HUES48 (cell line): ENCODE results near the gene LRRTM4.
"Not testable (repeated sequence)": the region's sequence is repeated elsewhere in the genome, so short reads cannot be mapped to it uniquely, and the experiment has no call there.

Source experiments
- H3K27ac ChIP-seq: one replicate; pipeline ENCODE4 v1.7.0; 2013; ENCODE audit warnings: low read depth, low read length, inconsistent platforms
- H3K27me3 ChIP-seq: 2 replicates; pipeline ENCODE4 v1.6.1; 2013; ENCODE audit warnings: mild to moderate bottlenecking, low read length; ENCODE audit not compliant: control insufficient read depth, insufficient read depth
- H3K36me3 ChIP-seq: 2 replicates; pipeline ENCODE4 v1.6.1; 2013; ENCODE audit warnings: low read length; ENCODE audit not compliant: control insufficient read depth, insufficient read depth
- H3K4me1 ChIP-seq: 2 replicates; pipeline ENCODE4 v1.6.1; 2013; ENCODE audit warnings: mild to moderate bottlenecking, low read length; ENCODE audit not compliant: control insufficient read depth, insufficient read depth
- H3K4me3 ChIP-seq: 2 replicates; pipeline ENCODE4 v1.5.1; 2013; ENCODE audit warnings: mild to moderate bottlenecking, low read depth, low read length
- H3K9ac ChIP-seq: 2 replicates; pipeline ENCODE4 v1.6.1; 2013; ENCODE audit warnings: mild to moderate bottlenecking, low read depth, low read length, moderate library complexity
- H3K9me3 ChIP-seq: 2 replicates; pipeline ENCODE4 v1.6.1; 2013; ENCODE audit warnings: low read length; ENCODE audit not compliant: control insufficient read depth, insufficient read depth

The LRRTM4 gene

GRCh38 chr2:77029237-77029636 is 492.9 kb downstream of the LRRTM4 start:
- not testable (repeated sequence) for H3K36me3 ChIP-seq, H3K27ac ChIP-seq, H3K4me3 ChIP-seq, H3K27me3 ChIP-seq, H3K4me1 ChIP-seq, H3K9me3 ChIP-seq, H3K9ac ChIP-seq

- Histone ChIP-seq H3K27me3 (no peaks in the 10 kb centered on the region), H3K27ac (no peak overlapping the region), H3K36me3 (no peaks in the 10 kb centered on the region), H3K4me1 (no peaks in the 10 kb centered on the region; the same call in 1 of the 2 replicates), H3K9ac (no peak overlapping the region), H3K4me3 (no peak overlapping the region), H3K9me3 (no peaks in the 10 kb centered on the region)
Measured at GRCh38 chr2:77028032-77028600, 494.1 kb downstream of the LRRTM4 start.

- H3K36me3 ChIP-seq, result no peaks in the 10 kb centered on the region
- H3K4me1 ChIP-seq, result no peaks in the 10 kb centered on the region; the same call in 1 of the 2 replicates
- no peak overlapping the region for H3K27ac ChIP-seq
- H3K9ac ChIP-seq, result no peak overlapping the region
- H3K9me3 ChIP-seq, result no peaks in the 10 kb centered on the region; the same call in 1 of the 2 replicates
- H3K4me3 ChIP-seq, result no peak overlapping the region
- H3K27me3 ChIP-seq, result no peaks in the 10 kb centered on the region
Measured at GRCh38 chr2:77025714-77026113, 496.5 kb downstream of the LRRTM4 start.

- Histone ChIP-seq H3K4me3 (no peak overlapping the region), H3K4me1 (peaks cover 20% of the 10 kb centered on the region), H3K36me3 (no peaks in the 10 kb centered on the region), H3K9me3 (no peaks in the 10 kb centered on the region; the same call in 1 of the 2 replicates), H3K27ac (no peak overlapping the region), H3K27me3 (no peaks in the 10 kb centered on the region), H3K9ac (no peak overlapping the region)
Measured at GRCh38 chr2:77021161-77021560, 501.0 kb downstream of the LRRTM4 start.

- Histone ChIP-seq H3K4me1 (peaks cover 20% of the 10 kb centered on the region), H3K9ac (no peak overlapping the region), H3K27me3 (no peaks in the 10 kb centered on the region), H3K9me3 (no peaks in the 10 kb centered on the region; the same call in 1 of the 2 replicates), H3K36me3 (no peaks in the 10 kb centered on the region), H3K4me3 (no peak overlapping the region), H3K27ac (no peak overlapping the region)
Measured at GRCh38 chr2:77018219-77018618, 504.0 kb downstream of the LRRTM4 start.

- Histone ChIP-seq H3K9me3 (no peaks in the 10 kb centered on the region), H3K4me3 (no peak overlapping the region), H3K27ac (no peak overlapping the region), H3K27me3 (no peaks in the 10 kb centered on the region), H3K4me1 (peaks cover 20% of the 10 kb centered on the region), H3K9ac (no peak overlapping the region), H3K36me3 (no peaks in the 10 kb centered on the region)
Measured at GRCh38 chr2:77017355-77017745, 504.8 kb downstream of the LRRTM4 start.

- no peaks in the 10 kb centered on the region for H3K36me3 ChIP-seq
- H3K4me3 ChIP-seq, result no peak overlapping the region
- no peaks in the 10 kb centered on the region for H3K27me3 ChIP-seq
- no peak overlapping the region for H3K9ac ChIP-seq
- H3K9me3 ChIP-seq, result no peaks in the 10 kb centered on the region
- H3K4me1 ChIP-seq, result peaks cover 20% of the 10 kb centered on the region
- no peak overlapping the region for H3K27ac ChIP-seq
Measured at GRCh38 chr2:77016443-77017354, 505.5 kb downstream of the LRRTM4 start.

- no peaks in the 10 kb centered on the region for H3K36me3 ChIP-seq
- no peaks in the 10 kb centered on the region for H3K9me3 ChIP-seq
- peaks cover 36% of the 10 kb centered on the region for H3K4me1 ChIP-seq
- no peak overlapping the region for H3K4me3 ChIP-seq
- H3K27me3 ChIP-seq, result no peaks in the 10 kb centered on the region
- no peak overlapping the region for H3K27ac ChIP-seq
- H3K9ac ChIP-seq, result no peak overlapping the region
Measured at GRCh38 chr2:77013953-77014352, 508.2 kb downstream of the LRRTM4 start.

GRCh38 chr2:77013457-77013856 is 508.7 kb downstream of the LRRTM4 start:
- H3K27me3 ChIP-seq, result no peaks in the 10 kb centered on the region
- no peaks in the 10 kb centered on the region for H3K36me3 ChIP-seq
- no peak overlapping the region for H3K27ac ChIP-seq
- H3K4me3 ChIP-seq, result no peak overlapping the region
- peaks cover 39% of the 10 kb centered on the region for H3K4me1 ChIP-seq
- no peaks in the 10 kb centered on the region for H3K9me3 ChIP-seq
- H3K9ac ChIP-seq, result no peak overlapping the region

GRCh38 chr2:77009307-77009706 is 512.9 kb downstream of the LRRTM4 start:
- Histone ChIP-seq H3K27ac (peak overlapping the region; percentile 92), H3K27me3 (no peaks in the 10 kb centered on the region), H3K9ac (no peak overlapping the region; the same call in 1 of the 2 replicates), H3K9me3 (no peaks in the 10 kb centered on the region), H3K4me1 (peaks cover 40% of the 10 kb centered on the region), H3K36me3 (no peaks in the 10 kb centered on the region), H3K4me3 (no peak overlapping the region)

GRCh38 chr2:77008853-77009252 is 513.3 kb downstream of the LRRTM4 start:
- Histone ChIP-seq H3K36me3 (no peaks in the 10 kb centered on the region), H3K9ac (no peak overlapping the region; the same call in 1 of the 2 replicates), H3K4me3 (peak overlapping the region; percentile 11; the same call in 1 of the 2 replicates), H3K4me1 (peaks cover 43% of the 10 kb centered on the region), H3K27ac (peak overlapping the region; percentile 92), H3K9me3 (no peaks in the 10 kb centered on the region), H3K27me3 (no peaks in the 10 kb centered on the region)
